Stimulated activated CD4-positive, alpha-beta T cell treated with anti-CD3 and anti-CD28 coated beads, TNF-alpha, amount 100 ng/mL, for 24 hours (primary cell): ENCODE results near the gene SLC25A17.
"Not testable (repeated sequence)": the region's sequence is repeated elsewhere in the genome, so short reads cannot be mapped to it uniquely, and the experiment has no call there.

Experiments
- DNase-seq, 3 experiments: peaks; one replicate each; pipeline ENCODE4 v3.0.0-alpha.2; 2020; ENCODE audit warnings: low read depth in 3 of 3

Gene SLC25A17, protein sequence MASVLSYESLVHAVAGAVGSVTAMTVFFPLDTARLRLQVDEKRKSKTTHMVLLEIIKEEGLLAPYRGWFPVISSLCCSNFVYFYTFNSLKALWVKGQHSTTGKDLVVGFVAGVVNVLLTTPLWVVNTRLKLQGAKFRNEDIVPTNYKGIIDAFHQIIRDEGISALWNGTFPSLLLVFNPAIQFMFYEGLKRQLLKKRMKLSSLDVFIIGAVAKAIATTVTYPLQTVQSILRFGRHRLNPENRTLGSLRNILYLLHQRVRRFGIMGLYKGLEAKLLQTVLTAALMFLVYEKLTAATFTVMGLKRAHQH

DNA sequence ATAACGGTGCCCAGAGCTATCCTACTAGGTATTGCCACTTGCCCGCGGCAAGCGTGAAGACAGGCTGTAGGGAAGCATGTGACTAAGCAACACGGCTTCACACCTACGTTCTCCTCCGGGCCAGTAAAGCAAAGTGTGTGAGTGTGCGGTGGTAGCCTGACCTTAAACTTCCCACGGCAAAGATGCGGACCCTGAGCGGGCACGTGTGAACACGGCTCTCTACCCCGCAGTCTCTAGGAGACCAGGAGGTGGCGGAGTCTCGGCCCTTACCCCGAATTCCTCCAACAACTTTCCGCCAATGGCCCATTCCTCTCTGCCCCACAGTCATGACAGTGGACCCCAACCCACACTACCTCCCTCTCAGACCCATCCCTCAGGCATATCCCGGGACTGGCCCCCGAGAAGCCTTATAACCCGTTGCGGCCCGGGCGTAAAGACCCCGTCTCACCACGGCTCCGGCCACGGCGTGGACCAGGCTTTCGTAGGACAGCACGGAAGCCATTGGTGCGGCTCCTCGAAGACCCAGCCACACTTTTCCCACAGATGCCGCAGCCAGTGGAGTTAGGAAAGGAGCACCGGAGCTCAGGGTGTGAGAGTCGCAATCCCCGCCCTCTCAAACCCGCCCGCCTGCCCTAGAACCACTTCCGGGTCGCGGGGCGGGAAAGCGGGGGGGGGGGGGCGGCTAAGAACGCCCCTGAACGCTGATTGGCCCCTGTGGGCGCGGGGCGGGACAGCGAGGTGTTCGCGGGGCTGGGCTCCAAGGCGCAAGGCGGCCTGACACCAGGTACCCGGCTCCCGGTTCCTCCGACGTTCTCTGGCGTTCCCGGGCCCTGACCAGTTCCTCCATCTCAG lies at the start of gene SLC25A17:
TSS of gene SLC25A17 (minus strand) at position 600 of the 852 bp plus-strand sequence. CDS start at position 502, 98 bp downstream.
- peak; percentile 72 to 86 (median 79) for DNase-seq

DNA sequence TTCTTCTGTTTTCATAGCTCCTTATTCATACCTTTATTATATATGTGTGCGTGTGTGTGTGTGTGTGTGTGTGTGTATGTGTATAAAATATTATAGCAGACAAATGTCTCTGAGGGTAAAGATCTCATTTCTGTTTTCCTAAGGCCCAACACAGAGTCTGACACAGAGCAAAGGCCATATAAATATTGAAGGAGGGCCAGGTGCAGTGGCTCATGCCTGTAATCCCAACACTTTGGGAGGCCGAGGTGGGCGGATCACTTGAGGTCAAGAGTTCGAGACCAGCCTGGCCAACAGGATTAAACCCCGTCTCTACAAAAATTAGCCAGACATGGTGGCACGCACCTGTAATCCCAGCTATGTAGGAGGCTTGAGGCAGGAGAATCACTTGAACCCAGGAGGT lies 49.2 kb upstream of the SLC25A17 start:
- DNase-seq: not testable (repeated sequence)

DNA sequence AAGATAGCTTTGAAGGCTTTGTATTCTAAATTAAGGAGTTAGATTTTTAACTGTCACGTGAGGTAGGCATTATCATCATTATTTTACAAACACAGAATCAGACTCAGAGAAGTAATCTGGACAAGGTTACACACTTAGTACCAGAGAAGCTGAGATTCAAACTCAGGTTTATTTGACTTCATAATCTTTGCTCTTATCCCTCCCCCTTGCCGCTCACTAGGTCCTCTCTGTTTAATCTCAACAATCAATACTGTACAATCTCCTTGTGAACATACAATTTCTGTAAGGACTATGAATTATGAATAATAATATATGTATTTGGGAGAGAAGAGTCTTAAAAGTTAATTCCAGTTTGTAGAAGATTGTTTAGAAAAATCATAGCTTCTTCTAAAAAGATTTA lies 48.0 kb upstream of the SLC25A17 start:
- DNase-seq: no peak

DNA sequence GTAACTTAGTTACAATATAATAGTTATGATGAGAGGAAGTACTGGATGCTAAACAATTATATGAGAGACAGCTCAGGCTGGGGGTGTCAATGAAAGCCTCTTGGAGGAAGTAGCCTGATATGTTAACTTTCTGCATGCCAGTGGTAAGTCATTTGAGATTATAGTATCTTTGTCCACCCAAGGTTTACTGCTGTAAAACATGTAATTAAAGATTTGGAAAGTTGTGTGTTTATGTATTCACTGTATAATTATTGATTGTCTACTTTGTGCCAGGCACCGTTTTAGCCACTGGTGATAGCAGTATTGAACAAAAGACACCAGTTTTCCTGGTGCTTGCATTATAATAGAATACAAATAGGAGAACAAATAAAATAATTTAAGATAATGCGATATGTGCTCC lies 43.4 kb upstream of the SLC25A17 start:
- DNase-seq: no peak

DNA sequence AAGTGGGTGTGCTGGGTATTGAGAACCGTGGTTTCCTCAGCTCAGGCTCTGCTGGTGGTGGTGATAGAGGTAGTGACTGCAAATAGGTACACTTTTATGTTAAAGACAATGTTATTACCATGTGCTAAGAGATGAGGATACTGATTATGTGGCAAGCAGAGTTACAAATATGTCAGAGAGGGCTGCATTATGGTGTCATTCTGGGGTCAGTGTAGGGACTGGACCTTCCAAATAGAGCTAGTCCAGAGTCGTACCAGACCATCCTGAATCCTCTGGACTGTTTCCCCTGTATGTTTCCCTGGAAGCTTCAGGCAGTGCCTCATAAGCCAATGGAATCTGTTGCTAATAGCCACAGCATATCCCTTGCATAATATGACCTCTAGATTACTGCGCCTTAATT lies 42.9 kb upstream of the SLC25A17 start, which contains the start of gene DNAJB7:
TSS of gene DNAJB7 (minus strand) at position 101 of the 400 bp plus-strand sequence. CDS start 119 bp downstream, outside the sequence.
- no peak for DNase-seq

DNA sequence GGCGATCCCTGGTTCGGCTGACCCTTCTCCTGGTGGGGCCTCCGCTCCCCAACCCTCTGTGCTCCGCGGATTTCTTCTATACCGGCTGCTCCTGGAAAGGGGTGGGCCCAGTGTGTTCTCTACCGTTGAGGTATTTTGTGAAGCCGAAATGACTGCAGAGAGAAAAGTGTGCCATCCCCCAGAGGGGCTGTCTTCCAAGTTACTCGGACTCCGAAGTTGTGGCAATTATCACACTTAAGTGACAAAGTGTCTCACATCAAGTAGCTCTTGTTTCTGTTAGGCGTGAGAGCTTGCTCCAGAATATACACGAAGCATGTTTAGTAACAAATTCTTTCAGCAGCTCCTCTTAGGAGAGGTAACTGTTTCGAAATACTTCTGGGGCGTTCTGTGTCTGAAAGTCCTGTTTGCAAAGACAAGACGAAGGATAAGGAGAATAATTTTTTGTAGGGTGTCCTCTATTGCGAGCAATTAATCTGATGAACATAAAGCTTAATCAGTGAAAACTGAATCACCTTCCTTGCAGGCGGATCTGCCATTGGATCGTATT lies 38.2 kb upstream of the SLC25A17 start:
- DNase-seq: no peak

DNA sequence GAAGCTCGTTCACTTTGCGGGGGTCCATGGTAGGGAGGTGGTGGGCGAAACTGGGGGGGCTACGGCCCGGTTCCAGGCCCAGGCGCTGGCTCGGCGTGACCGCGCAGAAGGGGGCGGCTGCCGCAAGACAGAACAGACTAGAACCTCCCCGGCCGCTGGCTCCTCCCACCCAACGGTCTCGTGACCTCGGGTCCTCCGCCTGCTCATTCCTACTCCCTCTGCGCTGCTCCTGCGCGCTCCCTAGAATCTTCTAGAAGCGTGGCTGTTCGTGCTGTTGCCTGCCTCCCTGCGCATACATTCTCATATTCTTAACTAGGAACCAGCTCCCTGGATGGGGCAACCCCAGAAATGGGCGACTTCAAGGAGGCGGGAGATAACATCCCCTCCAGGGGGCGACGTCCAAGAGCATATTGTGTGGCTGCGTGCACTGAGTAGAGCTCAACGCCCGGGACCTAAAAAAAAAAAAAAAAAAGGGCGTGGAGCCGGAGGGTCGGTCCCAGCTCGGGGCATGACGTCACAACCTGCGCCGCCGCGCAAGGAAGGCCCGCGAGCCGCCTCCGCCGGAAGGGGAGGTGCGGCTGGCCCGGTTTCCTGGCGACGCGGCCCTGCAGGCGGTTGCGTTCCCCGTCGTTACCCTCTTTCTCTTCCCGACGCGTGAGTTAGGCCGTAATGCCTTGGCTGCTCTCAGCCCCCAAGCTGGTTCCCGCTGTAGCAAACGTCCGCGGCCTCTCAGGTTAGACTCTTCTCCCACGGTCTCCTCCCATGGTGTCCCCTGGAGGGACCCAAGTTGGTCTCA lies 37.6 kb upstream of the SLC25A17 start, which contains the start of the genes ST13 and XPNPEP3:
TSS of gene ST13 (minus strand) at position 127 of the 796 bp plus-strand sequence. CDS start at position 28, 99 bp downstream.
TSS of gene XPNPEP3 (plus strand) at position 636 of the 796 bp plus-strand sequence. CDS start at position 670, 34 bp downstream.
- peak; percentile 94 to 98 (median 96) for DNase-seq

DNA sequence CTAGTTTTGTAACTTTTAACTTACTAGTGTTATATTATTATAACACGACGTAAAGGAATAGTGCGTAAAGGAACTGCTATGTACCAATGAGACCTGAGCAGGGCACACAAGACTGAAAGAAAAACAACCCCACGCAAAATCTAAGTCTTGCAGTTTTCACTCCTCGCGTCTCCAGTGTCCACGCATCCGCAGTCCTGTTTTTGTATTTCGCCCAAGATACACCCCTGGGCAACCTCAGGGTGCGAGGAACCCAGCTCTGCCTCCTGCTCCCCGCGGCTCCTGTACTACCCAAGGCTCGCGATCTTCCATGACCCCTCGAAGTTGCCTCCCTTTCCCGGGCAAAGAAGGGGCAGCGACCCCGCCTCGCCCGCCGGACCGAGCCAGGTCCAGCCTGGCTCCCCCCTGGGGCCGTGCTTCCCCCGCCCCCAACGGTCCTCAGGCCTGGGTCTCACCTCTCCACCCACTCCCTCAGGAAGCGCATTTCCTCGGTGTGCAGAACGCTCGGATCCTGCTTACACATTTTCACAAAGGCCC lies 36.9 kb upstream of the SLC25A17 start:
- peak in 2 of 3 experiments; percentile 1 to 15 for DNase-seq

DNA sequence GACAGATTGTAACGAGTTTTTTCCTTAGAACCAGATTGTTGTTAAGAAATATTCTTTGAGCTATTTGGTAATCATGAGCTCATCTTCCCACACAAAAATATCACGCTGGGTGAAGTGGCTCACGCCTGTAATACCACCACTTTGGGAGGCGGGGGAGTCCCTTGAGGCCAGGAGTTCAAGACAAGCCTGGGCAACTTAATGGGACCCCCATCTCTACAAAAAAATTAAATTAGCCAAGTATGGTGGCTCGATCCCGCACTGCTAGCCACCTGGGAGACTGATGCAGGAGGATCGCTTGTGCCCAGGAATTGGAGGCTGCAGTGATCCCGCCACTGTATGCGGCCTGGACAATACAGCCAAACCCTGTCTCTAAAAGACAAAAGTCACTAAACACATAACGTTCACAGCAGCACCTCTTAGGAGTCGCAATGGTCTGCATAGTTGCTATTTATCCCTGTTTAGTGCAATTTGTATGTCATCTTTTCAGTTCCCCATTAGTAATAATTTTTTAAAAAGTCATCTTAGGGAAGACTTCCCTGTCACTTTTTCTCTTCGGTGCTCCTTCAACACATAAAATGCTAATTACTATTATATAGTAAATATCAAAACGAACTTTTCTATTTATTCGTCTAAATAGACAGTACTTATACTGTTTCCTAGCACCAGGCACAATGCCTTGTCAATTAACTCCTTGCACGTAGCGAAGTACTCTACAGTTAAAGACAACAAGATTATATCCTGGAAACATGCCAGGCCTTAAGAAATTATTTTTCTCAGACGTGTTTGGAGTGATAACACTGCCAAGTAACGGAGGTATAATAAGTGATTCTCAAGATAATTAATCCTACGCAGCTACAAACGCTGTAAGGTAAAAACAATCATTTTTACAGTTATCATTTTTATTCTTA lies 36.2 kb upstream of the SLC25A17 start:
- no peak for DNase-seq

DNA sequence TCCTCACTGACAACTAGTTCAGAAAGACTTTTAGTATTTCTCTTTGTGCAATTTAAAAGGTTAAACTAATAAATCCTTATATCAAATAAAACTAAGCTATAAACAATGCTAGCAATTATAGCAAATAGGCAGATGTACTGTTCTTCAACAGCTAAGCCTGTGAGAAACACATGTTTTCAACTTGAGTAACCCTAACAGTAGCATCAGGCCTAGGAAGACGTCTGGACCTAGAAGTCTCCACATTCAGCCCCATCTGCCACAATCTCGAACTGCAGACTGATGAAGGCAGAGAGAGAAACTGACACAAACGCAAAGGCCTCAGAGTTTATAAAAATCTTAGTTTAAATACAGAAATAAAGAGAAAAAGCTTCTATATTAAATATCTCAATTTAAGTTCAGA lies 34.8 kb upstream of the SLC25A17 start:
- no peak for DNase-seq

DNA sequence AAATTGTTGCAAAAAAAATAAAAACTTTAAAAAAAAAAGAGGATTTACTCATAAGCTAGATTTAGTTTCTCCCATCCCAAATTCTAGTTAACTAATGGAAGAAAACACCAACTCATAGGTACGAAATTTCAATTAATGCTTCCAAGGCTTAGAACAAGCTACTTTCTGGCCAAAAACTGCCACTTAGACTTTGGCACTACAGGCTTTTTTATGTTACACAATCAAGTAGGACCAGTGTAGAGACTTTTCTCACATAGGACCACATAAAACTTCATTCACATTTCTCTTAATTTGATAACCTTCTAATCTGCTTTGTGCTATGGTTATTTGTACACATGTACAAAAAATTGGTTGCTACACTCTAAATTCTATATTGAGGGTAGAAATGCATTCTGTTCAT lies 34.2 kb upstream of the SLC25A17 start:
- no peak for DNase-seq

DNA sequence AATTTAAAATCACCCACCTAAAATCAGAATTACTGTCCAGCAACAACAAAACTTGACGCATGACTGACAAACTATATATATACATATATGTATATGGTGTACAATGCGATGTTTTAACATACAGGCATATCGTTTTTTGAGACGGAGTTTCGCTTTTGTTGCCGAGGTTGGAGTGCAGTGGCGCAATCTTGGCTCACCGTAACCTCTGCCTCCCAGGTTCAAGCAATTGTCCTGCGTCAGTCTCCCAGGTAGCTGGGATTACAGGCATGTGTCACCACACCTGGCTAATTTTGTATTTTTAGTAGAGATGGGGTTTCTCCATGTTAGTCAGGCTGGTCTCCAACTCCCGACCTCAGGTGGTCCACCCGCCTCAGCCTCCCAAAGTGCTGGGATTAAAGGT lies 26.7 kb upstream of the SLC25A17 start:
- DNase-seq: not testable (repeated sequence)

DNA sequence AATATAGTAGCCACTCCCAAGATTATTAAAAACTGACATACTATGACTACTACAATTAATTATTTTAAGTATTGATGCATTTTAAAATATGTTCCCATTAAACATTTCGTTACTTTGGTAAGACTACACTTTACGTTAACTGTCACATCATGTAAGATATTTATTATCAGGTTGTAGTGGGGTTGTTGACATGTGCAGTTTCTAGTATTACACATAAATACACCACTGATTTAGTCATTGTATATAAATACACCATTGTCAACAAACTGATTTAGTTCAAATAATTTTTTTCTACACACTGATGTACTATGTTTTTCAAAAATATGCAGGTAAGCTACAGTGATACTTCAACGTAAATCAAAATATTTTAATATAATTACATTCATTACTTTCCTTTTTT lies 25.8 kb upstream of the SLC25A17 start:
- DNase-seq: no peak

DNA sequence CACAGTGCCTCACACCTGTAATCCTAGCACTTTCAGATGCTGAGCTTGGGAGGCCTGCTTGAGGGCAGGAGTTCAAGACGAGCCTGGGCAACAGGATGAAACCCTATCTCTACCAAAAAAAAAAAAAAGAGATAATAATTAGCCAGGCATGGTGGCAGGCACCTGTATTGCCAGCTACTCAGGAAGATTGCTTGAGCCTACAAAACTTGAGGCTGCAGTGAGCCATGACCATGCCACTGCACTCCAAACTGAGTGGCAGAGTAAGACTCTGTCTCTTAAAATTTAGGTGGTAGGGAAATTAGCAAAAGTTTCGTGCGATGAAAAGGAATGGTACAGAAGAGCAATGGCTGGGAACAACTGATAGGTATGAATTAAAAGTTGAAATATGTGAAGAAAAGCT lies 19.3 kb upstream of the SLC25A17 start:
- DNase-seq: no peak

DNA sequence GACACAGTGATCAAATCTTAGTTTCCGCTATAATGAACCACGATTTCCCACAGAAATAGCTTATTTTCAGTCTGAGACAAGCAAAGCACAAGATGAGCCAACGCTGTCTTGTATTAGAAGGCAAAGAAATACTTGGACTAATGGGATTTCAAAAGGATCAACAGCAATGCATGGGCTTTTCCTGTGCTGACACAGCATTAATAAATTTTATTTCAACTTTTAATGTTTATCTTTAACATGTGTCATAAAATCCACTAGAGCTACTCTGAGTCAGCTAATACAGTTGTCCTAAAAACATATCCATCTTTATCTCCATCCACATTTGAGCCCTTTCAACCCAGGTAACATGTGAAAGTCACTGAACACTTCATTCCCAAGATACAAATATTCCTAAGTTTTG lies 15.5 kb upstream of the SLC25A17 start:
- DNase-seq: no peak

DNA sequence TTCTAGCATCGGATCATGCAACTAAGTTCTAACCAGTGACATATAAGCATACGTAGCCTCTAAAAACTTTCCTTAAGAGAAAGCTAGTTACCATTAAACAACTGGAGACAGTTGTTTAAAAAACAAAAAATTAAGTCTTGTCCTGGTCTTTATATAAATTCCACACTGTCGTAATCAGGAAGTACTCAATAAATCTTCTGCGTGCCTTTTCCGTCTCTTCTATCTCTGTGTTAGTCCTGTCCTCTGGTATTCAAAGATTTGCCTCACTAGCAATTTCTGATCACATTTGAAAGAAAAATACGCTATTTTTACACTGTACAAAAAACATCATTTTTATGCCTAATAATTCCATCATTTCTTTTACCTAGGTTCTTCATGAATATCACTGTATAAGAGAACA lies 10.0 kb upstream of the SLC25A17 start:
- DNase-seq: no peak

DNA sequence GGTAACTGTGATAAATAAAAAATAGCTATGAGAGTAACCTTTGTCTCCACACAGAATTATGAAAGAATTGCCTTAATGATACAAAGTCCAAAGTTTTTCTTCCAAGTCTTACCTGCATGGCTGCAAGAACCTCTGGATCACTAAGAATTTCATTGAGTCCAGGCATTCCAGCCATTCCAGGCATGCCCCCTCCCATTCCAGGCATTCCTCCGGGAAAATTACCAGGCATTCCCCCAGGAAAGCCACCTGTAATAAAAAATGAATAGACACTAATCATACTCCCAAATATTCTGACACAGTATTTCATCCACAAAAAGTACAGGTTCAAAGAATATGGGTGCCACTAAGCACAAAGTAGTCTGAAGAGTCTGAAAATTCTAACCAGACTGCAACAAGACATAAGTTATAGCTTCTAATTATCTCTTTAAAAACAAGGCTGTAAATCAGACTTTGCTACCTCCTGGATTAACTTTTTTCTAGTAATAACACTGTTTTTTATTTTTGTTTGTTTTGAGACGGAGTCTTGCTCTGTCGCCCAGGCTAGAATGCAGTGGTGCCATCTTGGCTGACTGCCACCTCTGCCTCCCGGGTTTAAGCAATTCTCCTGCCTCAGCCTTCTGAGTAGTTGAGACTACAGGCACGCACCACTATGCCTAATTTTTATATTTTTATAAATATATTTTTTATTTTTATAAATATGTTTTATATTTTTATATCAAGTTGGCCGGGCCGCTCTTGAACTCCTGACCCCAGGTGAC lies 8.0 kb upstream of the SLC25A17 start:
- DNase-seq: no peak

DNA sequence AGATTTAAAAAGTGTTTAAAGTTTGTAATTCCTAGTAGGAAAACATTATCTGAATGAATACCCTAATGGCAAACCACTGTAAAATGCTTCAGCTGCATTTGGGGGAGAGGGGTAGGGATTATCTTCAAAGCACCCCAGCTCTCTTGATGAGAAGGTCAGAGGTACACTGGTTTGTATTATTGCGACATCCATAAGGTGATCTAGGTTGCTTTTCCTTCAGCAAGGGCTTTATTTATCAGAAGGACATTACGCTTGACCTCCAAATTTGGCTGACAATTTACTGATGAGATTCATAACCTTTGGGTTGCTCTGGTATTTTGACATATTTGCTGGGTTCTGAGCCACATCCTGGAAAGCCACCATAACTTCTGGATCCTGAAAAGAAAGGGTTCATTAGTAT lies 7.1 kb upstream of the SLC25A17 start:
- DNase-seq: not testable (repeated sequence)

DNA sequence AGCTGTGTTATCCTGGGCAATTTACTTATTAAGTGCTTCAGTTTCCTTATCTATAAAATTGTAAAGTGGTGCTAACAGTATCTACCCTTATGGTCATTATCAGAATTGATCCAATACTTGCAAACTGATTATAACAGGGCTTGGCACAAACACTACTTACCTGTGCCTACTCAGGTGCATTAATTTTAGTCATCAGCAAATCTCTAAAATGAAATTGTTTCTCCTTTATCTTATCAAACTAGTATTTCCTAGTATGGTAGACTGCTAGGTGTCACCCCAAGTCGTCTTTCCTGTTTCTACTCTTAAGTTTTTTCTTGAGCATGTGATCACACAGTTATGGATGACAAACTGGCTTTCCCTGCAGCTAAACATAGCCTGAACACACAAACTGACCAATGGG lies 4.3 kb upstream of the SLC25A17 start:
- DNase-seq: no peak
